ENCODE measurements around the gene IFITM10.
"Not testable (repeated sequence)": the region's sequence is repeated elsewhere in the genome, so short reads cannot be mapped to it uniquely, and the experiment has no call there.

IFITM10 gene

GRCh38 chr11:1778141-1778911, 27.9 kb upstream of the IFITM10 start:
- no peak for DNase-seq (ENCODE audit: low read depth)

GRCh38 chr11:1777737-1778136, 27.3 kb upstream of the IFITM10 start:
- DNase-seq (ENCODE audit: low read depth), result no peak

- no peak for DNase-seq (ENCODE audit: low read depth)
Observed at GRCh38 chr11:1776944-1777715, 26.7 kb upstream of the IFITM10 start.

GRCh38 chr11:1776331-1776851, 26.0 kb upstream of the IFITM10 start:
- DNase-seq (ENCODE audit: low read depth), result no peak

GRCh38 chr11:1774886-1775285, 24.5 kb upstream of the IFITM10 start:
- no peak for DNase-seq (ENCODE audit: low read depth)

- no peak for DNase-seq (ENCODE audit: low read depth)
Observed at GRCh38 chr11:1773994-1774550, 23.7 kb upstream of the IFITM10 start.

- no peak for DNase-seq (ENCODE audit: low read depth)
Observed at GRCh38 chr11:1773131-1773993, 23.0 kb upstream of the IFITM10 start.

- no peak for DNase-seq (ENCODE audit: low read depth)
Observed at GRCh38 chr11:1772270-1773130, 22.1 kb upstream of the IFITM10 start.

- DNase-seq (ENCODE audit: low read depth), result no peak
Observed at GRCh38 chr11:1771700-1772099, 21.3 kb upstream of the IFITM10 start.

- no peak for DNase-seq (ENCODE audit: low read depth)
Observed at GRCh38 chr11:1771273-1771672, 20.9 kb upstream of the IFITM10 start.

GRCh38 chr11:1770528-1770927, 20.1 kb upstream of the IFITM10 start:
- no peak for DNase-seq (ENCODE audit: low read depth)

- DNase-seq (ENCODE audit: low read depth), result no peak
Observed at GRCh38 chr11:1770061-1770460, 19.7 kb upstream of the IFITM10 start.

GRCh38 chr11:1769304-1769936, 19.0 kb upstream of the IFITM10 start:
- not testable (repeated sequence) for DNase-seq (ENCODE audit: low read depth)

GRCh38 chr11:1768141-1768469, 17.7 kb upstream of the IFITM10 start:
- DNase-seq (ENCODE audit: low read depth), result no peak

- DNase-seq (ENCODE audit: low read depth), result no peak
Observed at GRCh38 chr11:1767399-1768140, 17.2 kb upstream of the IFITM10 start.

- DNase-seq (ENCODE audit: low read depth), result no peak
Observed at GRCh38 chr11:1766719-1767398, 16.5 kb upstream of the IFITM10 start.

- no peak for DNase-seq (ENCODE audit: low read depth)
Observed at GRCh38 chr11:1765871-1766718, 15.7 kb upstream of the IFITM10 start.

Data from T follicular helper cell (primary cell).